ENCODE measurements around the gene INSR.

The INSR gene

GRCh38 chr19:7252364-7252763 lies 41.9 kb downstream of the INSR start:
- in situ Hi-C loops (cut with HindIII; ENCODE audit: low sequenced_read_pairs): no loop called here
- TF ChIP-seq CTCF (IDR thresholded peaks at IDR 0.05; ENCODE audit: low read depth, low read length): no peak
- no peak for DNase-seq (ENCODE audit: low read depth, low spot score)
- H3K4me3 ChIP-seq (ENCODE audit: low read depth, low read length): no peak overlapping the region

- in situ Hi-C loops (cut with HindIII; ENCODE audit: low sequenced_read_pairs): no loop called here
- TF ChIP-seq CTCF (IDR thresholded peaks at IDR 0.05; ENCODE audit: low read depth, low read length): no peak
- no peak for DNase-seq (ENCODE audit: low read depth, low spot score)
- H3K4me3 ChIP-seq (ENCODE audit: low read depth, low read length): no peak overlapping the region
Observed at GRCh38 chr19:7251494-7251893, 42.7 kb downstream of the INSR start.

- TF ChIP-seq CTCF (IDR thresholded peaks at IDR 0.05; ENCODE audit: low read depth, low read length): no peak
- H3K4me3 ChIP-seq (ENCODE audit: low read depth, low read length): no peak overlapping the region
- in situ Hi-C loops (cut with HindIII; ENCODE audit: low sequenced_read_pairs): no loop called here
- no peak for DNase-seq (ENCODE audit: low read depth, low spot score)
Observed at GRCh38 chr19:7250951-7251350, 43.3 kb downstream of the INSR start.

GRCh38 chr19:7250057-7250596 lies 44.1 kb downstream of the INSR start:
- DNase-seq (ENCODE audit: low read depth, low spot score): no peak
- no peak for TF ChIP-seq CTCF (IDR thresholded peaks at IDR 0.05; ENCODE audit: low read depth, low read length)
- no peak overlapping the region for H3K4me3 ChIP-seq (ENCODE audit: low read depth, low read length)
- in situ Hi-C loops (cut with HindIII; ENCODE audit: low sequenced_read_pairs): no loop called here

- no peak for TF ChIP-seq CTCF (IDR thresholded peaks at IDR 0.05; ENCODE audit: low read depth, low read length)
- no peak for DNase-seq (ENCODE audit: low read depth, low spot score)
- in situ Hi-C loops (cut with HindIII; ENCODE audit: low sequenced_read_pairs): no loop called here
- no peak overlapping the region for H3K4me3 ChIP-seq (ENCODE audit: low read depth, low read length)
Observed at GRCh38 chr19:7247155-7247554, 47.1 kb downstream of the INSR start.

- in situ Hi-C loops (cut with HindIII; ENCODE audit: low sequenced_read_pairs): no loop called here
- TF ChIP-seq CTCF (IDR thresholded peaks at IDR 0.05; ENCODE audit: low read depth, low read length): no peak
Observed at GRCh38 chr19:7246601-7247000, 47.6 kb downstream of the INSR start.

More at GRCh38 chr19:7246601-7247000, 47.6 kb downstream of the INSR start:
- no peak for DNase-seq (ENCODE audit: low read depth, low spot score)
- H3K4me3 ChIP-seq (ENCODE audit: low read depth, low read length): no peak overlapping the region
